ENCODE measurements around the gene SCYL1.

SCYL1 gene

GRCh38 chr11:65524741-65525545 is at the start of gene SCYL1:
SCYL1 (plus strand) TSS chr11:65525083; CDS start chr11:65525154, 71 bp downstream.
- DNase-seq = peak; percentile 46 to 84

GRCh38 chr11:65476632-65477148 is 48.2 kb upstream of the SCYL1 start:
- DNase-seq = no peak

- DNase-seq = peak; percentile 90 to 95
Measured at GRCh38 chr11:65477149-65477965, 47.5 kb upstream of the SCYL1 start.

GRCh38 chr11:65478388-65479183 is 46.3 kb upstream of the SCYL1 start:
- DNase-seq = no peak

- DNase-seq = peak in 1 of 2 experiments; percentile 64
Measured at GRCh38 chr11:65479184-65480145, 45.4 kb upstream of the SCYL1 start.

GRCh38 chr11:65482306-65482850 is 42.5 kb upstream of the SCYL1 start:
- DNase-seq = no peak

- DNase-seq = peak in 1 of 2 experiments; percentile 19
Measured at GRCh38 chr11:65485920-65486219, 39.0 kb upstream of the SCYL1 start.

- DNase-seq = no peak
Measured at GRCh38 chr11:65486570-65487466, 38.1 kb upstream of the SCYL1 start.

GRCh38 chr11:65487467-65488272 is 37.2 kb upstream of the SCYL1 start:
- peak; percentile 99 to 100 for DNase-seq

- no peak for DNase-seq
Measured at GRCh38 chr11:65488273-65489034, 36.4 kb upstream of the SCYL1 start.

GRCh38 chr11:65489035-65489705 is 35.7 kb upstream of the SCYL1 start:
- no peak for DNase-seq

- peak in 1 of 2 experiments; percentile 32 for DNase-seq
Measured at GRCh38 chr11:65489706-65490320, 35.1 kb upstream of the SCYL1 start.

GRCh38 chr11:65491163-65491465 is 33.8 kb upstream of the SCYL1 start:
- no peak for DNase-seq

- peak in 1 of 2 experiments; percentile 82 for DNase-seq
Measured at GRCh38 chr11:65491614-65492386, 33.1 kb upstream of the SCYL1 start.

- DNase-seq = no peak
Measured at GRCh38 chr11:65492387-65492636, 32.6 kb upstream of the SCYL1 start.

- peak in 1 of 2 experiments; percentile 83 for DNase-seq
Measured at GRCh38 chr11:65492637-65493366, 32.1 kb upstream of the SCYL1 start.

Data from NCI-H446 (cell line).